ENCODE measurements around the gene PIK3CD.
A peak's percentile ranks its signal among the peaks of the same experiment; 100 is the strongest.

Gene PIK3CD

GRCh38 chr1:9651565-9652378, at the start of gene PIK3CD:
Gene PIK3CD, plus strand, starts transcription at chr1:9651731. Its CDS starts 58,725 bp downstream, at chr1:9710456.
- DNase-seq (ENCODE audit: low spot score), result no peak

GRCh38 chr1:9601942-9602793, 49.4 kb upstream of the PIK3CD start:
- no peak for DNase-seq (ENCODE audit: low spot score)

DNA sequence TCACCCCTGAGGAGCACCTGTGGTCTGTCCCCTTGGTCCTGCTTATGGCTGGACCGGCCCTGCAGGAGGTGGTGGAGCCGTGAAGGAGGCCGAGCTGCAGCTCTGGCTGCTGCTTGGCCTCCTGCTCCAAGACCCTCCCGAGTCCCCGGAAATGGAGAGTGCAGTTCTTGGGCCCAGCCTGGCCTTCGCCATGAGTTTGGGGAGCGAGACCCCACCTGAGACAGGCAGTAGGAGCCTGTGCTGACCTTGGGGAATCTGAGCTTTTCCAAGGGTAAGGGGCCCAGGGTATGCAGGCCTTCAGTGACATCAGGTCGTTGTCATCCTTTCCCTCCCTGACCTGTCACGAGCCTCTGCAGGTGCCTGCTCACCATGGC, 48.8 kb upstream of the PIK3CD start:
- DNase-seq (ENCODE audit: low spot score), result no peak

GRCh38 chr1:9603307-9603706, 48.2 kb upstream of the PIK3CD start:
- no peak for DNase-seq (ENCODE audit: low spot score)

GRCh38 chr1:9603766-9604753, 47.5 kb upstream of the PIK3CD start:
- no peak for DNase-seq (ENCODE audit: low spot score)

GRCh38 chr1:9604836-9605235, 46.7 kb upstream of the PIK3CD start:
- DNase-seq (ENCODE audit: low spot score), result no peak

GRCh38 chr1:9605946-9606455, 45.5 kb upstream of the PIK3CD start:
- no peak for DNase-seq (ENCODE audit: low spot score)

DNA sequence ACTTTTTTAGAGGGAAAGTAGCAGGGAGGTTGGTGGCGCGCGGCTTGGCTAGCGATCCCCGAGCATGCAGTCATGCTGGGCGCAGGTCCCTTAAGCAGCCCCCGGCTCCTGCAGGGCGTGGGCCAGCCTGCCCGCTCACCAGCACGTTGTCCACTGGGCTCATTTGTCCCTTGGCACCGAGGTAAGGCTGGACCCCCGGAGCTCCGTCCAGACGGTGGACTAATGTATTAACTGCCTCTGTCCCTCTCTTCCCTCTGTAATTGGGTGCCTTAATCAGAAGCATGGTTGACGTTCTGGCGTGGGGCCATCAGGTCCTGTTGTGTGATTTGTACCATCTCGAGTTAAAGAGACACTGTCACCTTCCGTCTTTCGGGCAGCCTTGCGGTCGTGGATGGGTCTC, 45.1 kb upstream of the PIK3CD start:
- no peak for DNase-seq (ENCODE audit: low spot score)

- no peak for DNase-seq (ENCODE audit: low spot score)
Measured at GRCh38 chr1:9606948-9607347, 44.6 kb upstream of the PIK3CD start.

DNA sequence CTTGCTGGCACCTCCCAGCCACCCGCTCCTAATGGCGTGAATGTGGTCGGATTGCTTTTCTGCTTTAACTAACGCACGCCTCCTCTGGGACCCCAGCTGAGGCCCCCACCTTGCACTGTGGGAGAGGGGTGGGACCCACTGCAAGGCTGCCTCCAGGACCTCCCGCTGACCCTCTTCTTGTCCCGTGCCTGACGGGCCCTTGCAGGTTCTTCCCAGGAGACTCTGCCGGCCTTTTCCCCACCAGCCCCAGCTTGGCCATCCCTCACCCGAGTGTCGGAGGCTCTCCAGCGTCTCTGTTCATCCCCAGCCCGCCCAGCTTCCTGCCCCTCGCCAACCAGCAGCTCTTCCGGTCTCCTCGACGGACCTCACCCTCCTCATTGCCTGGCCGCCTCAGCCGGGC, 44.2 kb upstream of the PIK3CD start:
- DNase-seq (ENCODE audit: low spot score), result no peak

- DNase-seq (ENCODE audit: low spot score), result no peak
Measured at GRCh38 chr1:9609998-9610397, 41.5 kb upstream of the PIK3CD start.

GRCh38 chr1:9610548-9610947, 41.0 kb upstream of the PIK3CD start:
- no peak for DNase-seq (ENCODE audit: low spot score)

- DNase-seq (ENCODE audit: low spot score), result no peak
Measured at GRCh38 chr1:9611716-9612115, 39.8 kb upstream of the PIK3CD start.

- no peak for DNase-seq (ENCODE audit: low spot score)
Measured at GRCh38 chr1:9612162-9612845, 39.2 kb upstream of the PIK3CD start.

GRCh38 chr1:9612871-9613624, 38.5 kb upstream of the PIK3CD start:
- no peak for DNase-seq (ENCODE audit: low spot score)

GRCh38 chr1:9613625-9614299, 37.8 kb upstream of the PIK3CD start:
- no peak for DNase-seq (ENCODE audit: low spot score)

DNA sequence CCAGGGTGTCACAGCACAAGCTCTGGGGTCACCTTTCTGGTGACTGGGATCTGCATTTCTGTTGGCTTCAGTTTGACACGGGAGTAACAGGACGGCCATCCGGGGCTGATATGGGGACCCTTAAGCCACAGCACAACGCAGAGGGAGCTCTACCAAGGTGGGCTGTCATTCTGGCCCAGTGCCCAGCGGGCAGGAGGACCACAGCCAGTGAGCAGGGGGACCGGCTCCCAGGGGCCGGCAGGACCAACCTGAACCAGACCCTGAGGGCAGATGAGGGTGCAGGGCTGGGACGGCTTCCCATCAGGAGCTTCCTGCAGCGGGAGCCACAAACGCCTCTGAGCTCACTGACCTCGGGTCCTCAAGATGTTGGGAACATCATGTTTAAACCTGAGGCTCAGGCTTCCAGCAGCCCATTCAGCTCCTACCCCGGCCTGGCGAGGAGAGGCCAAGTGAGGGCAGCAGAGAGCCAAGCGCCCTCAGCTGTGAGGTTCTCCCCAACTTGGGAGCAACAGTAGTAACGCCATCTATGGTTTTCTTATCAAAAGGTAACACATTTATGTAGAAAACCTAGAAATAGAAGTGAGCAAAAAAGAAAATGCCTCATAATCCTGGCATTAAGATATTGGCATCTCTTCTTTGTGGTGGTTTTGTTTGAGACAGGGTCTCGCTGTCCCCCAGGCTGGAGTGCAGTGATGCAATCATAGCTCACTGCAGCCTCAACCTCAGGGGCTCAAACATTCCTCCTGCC, 36.0 kb upstream of the PIK3CD start:
- DNase-seq (ENCODE audit: low spot score), result peak; percentile 43

DNA sequence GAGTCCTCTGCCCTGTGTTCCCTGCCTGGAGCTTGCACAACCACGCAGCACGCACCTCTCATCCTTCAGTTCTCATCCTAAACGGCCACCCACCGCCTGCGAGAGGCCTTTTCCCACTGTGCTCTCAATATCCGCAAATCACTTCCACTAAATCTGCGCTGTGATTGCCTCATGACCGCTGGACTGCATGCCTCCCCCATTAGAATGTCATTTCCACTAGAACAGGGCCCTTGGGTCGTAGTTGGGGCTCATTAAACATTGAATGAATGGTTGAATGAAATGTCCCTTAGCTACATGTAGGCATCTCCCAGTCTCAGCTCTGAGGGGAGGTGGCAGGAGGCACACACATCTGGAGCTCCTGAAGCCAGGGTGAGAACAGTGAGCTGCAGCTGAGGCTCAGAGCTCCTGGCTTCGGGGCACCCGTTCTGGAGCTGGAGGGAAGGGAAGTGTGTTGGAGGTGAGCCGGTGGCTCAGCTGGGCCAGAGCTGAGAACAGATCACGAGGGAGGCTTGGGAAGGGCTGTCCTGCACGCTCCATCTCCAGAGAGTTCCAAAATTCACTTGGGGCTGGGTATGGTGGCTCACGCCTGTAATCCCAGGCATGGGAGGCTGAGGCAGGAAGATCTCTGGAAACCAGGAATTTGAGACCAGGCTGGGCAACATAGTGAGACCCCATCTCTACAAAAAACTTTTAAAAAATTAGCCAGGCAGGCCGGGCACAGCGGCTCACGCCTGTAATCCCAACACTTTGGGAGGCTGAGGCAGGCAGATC, 32.4 kb upstream of the PIK3CD start:
- no peak for DNase-seq (ENCODE audit: low spot score)
